ENCODE data around the gene STRADA. TPM values are rescaled to one million over a fixed set of nuclear protein-coding genes. Genes with fewer than 3 reads are reported as not detected.
"Not testable (repeated sequence)": the region's sequence is repeated elsewhere in the genome, so short reads cannot be mapped to it uniquely, and the experiment has no call there.

STRADA gene
- total RNA-seq, 1 donor from 2014 or later, result 19.7 TPM

- no peak for DNase-seq (ENCODE audit: low read depth, low spot score)
Observed at GRCh38 chr17:63754046-63754445, 12.4 kb upstream of the STRADA start.

- DNase-seq (ENCODE audit: low read depth, low spot score), result no peak
Observed at GRCh38 chr17:63753215-63753614, 11.6 kb upstream of the STRADA start.

GRCh38 chr17:63752707-63753106, 11.1 kb upstream of the STRADA start:
- no peak for DNase-seq (ENCODE audit: low read depth, low spot score)

- no peak for DNase-seq (ENCODE audit: low read depth, low spot score)
Observed at GRCh38 chr17:63751806-63752205, 10.2 kb upstream of the STRADA start.

GRCh38 chr17:63741143-63741407, 524 bp downstream of the STRADA start:
- DNase-seq (ENCODE audit: low read depth, low spot score), result no peak

GRCh38 chr17:63740464-63741142, 996 bp downstream of the STRADA start:
- DNase-seq (ENCODE audit: low read depth, low spot score), result no peak

- DNase-seq (ENCODE audit: low read depth, low spot score), result no peak
Observed at GRCh38 chr17:63735691-63736090, 5.9 kb downstream of the STRADA start.

GRCh38 chr17:63722403-63722802, 19.2 kb downstream of the STRADA start:
- no peak for DNase-seq (ENCODE audit: low read depth, low spot score)

GRCh38 chr17:63720194-63720593, 21.4 kb downstream of the STRADA start:
- DNase-seq (ENCODE audit: low read depth, low spot score), result not testable (repeated sequence)

- no peak for DNase-seq (ENCODE audit: low read depth, low spot score)
Observed at GRCh38 chr17:63718988-63719387, 22.6 kb downstream of the STRADA start.

- DNase-seq (ENCODE audit: low read depth, low spot score), result no peak
Observed at GRCh38 chr17:63716426-63716825, 25.2 kb downstream of the STRADA start.

GRCh38 chr17:63714550-63715277, 26.9 kb downstream of the STRADA start:
- DNase-seq (ENCODE audit: low read depth, low spot score), result no peak

- DNase-seq (ENCODE audit: low read depth, low spot score), result no peak
Observed at GRCh38 chr17:63709110-63709509, 32.5 kb downstream of the STRADA start.

GRCh38 chr17:63707151-63707550, 34.4 kb downstream of the STRADA start:
- DNase-seq (ENCODE audit: low read depth, low spot score), result no peak

GRCh38 chr17:63706336-63707082, 35.1 kb downstream of the STRADA start:
- DNase-seq (ENCODE audit: low read depth, low spot score), result no peak

GRCh38 chr17:63705657-63706056, 35.9 kb downstream of the STRADA start:
- no peak for DNase-seq (ENCODE audit: low read depth, low spot score)

- DNase-seq (ENCODE audit: low read depth, low spot score), result no peak
Observed at GRCh38 chr17:63704836-63705235, 36.8 kb downstream of the STRADA start.

- DNase-seq (ENCODE audit: low read depth, low spot score), result no peak
Observed at GRCh38 chr17:63704259-63704576, 37.4 kb downstream of the STRADA start.

- DNase-seq (ENCODE audit: low read depth, low spot score), result no peak
Observed at GRCh38 chr17:63703556-63704258, 37.9 kb downstream of the STRADA start.

GRCh38 chr17:63703029-63703428, 38.6 kb downstream of the STRADA start:
- DNase-seq (ENCODE audit: low read depth, low spot score), result no peak

GRCh38 chr17:63702721-63703015, 38.9 kb downstream of the STRADA start:
- DNase-seq (ENCODE audit: low read depth, low spot score), result no peak
